ENCODE data around the gene MRPS18C.

MRPS18C gene

GRCh38 chr4:83438719-83439118 is 17.1 kb upstream of the MRPS18C start:
- TF ChIP-seq PATZ1 (CRISPR knock-in tag; IDR thresholded peaks at IDR 0.05; ENCODE audit: borderline replicate concordance), result no peak
- no peak for TF ChIP-seq CREB5 (CRISPR knock-in tag; IDR thresholded peaks at IDR 0.05; ENCODE audit: low read depth)
- no peak for TF ChIP-seq ZNF8 (CRISPR knock-in tag; IDR thresholded peaks at IDR 0.05)
- no peak for TF ChIP-seq PPARA (CRISPR knock-in tag; IDR thresholded peaks at IDR 0.05; ENCODE audit: borderline replicate concordance)
- TF ChIP-seq CSRNP3 (CRISPR knock-in tag; IDR thresholded peaks at IDR 0.05), result no peak
- no peak for ATAC-seq

GRCh38 chr4:83440148-83440814 is 15.6 kb upstream of the MRPS18C start:
- TF ChIP-seq SNAI2 (CRISPR knock-in tag; IDR thresholded peaks at IDR 0.05) (no peak), CREB5 (CRISPR knock-in tag; IDR thresholded peaks at IDR 0.05; ENCODE audit: low read depth) (no peak), PATZ1 (CRISPR knock-in tag; IDR thresholded peaks at IDR 0.05; ENCODE audit: borderline replicate concordance) (no peak), ZNF565 (CRISPR knock-in tag; conservative IDR thresholded peaks at IDR 0.05; ENCODE audit: low read depth) (no peak), GLIS3 (CRISPR knock-in tag; IDR thresholded peaks at IDR 0.05) (no peak), TOX (CRISPR knock-in tag; IDR thresholded peaks at IDR 0.05; ENCODE audit: borderline replicate concordance) (no peak), BACH2 (CRISPR knock-in tag; IDR thresholded peaks at IDR 0.05; ENCODE audit: borderline replicate concordance) (no peak), TSHZ2 (CRISPR knock-in tag; IDR thresholded peaks at IDR 0.05) (no peak), ZFP30 (CRISPR knock-in tag; IDR thresholded peaks at IDR 0.05) (no peak), ARNTL (CRISPR knock-in tag; IDR thresholded peaks at IDR 0.05; ENCODE audit: borderline replicate concordance, low read depth) (no peak)
- no peak for ATAC-seq

- no peak for ATAC-seq
- TF ChIP-seq ZFP3 (CRISPR knock-in tag; IDR thresholded peaks at IDR 0.05) (no peak), TOX (CRISPR knock-in tag; IDR thresholded peaks at IDR 0.05; ENCODE audit: borderline replicate concordance) (no peak), GLIS3 (CRISPR knock-in tag; IDR thresholded peaks at IDR 0.05) (no peak), ZNF8 (CRISPR knock-in tag; IDR thresholded peaks at IDR 0.05) (no peak), SNAI2 (CRISPR knock-in tag; IDR thresholded peaks at IDR 0.05) (no peak), ZFP30 (CRISPR knock-in tag; IDR thresholded peaks at IDR 0.05) (no peak), ESRRG (CRISPR knock-in tag; IDR thresholded peaks at IDR 0.05) (no peak), ISL1 (CRISPR knock-in tag; IDR thresholded peaks at IDR 0.05) (no peak), ZNF565 (CRISPR knock-in tag; conservative IDR thresholded peaks at IDR 0.05; ENCODE audit: low read depth) (no peak), ZC3H10 (CRISPR knock-in tag; IDR thresholded peaks at IDR 0.05) (no peak), CSRNP3 (CRISPR knock-in tag; IDR thresholded peaks at IDR 0.05) (no peak), BACH2 (CRISPR knock-in tag; IDR thresholded peaks at IDR 0.05; ENCODE audit: borderline replicate concordance) (no peak), OSR1 (CRISPR knock-in tag; IDR thresholded peaks at IDR 0.05) (no peak), ZNF70 (CRISPR knock-in tag; IDR thresholded peaks at IDR 0.05) (no peak), CREB5 (CRISPR knock-in tag; IDR thresholded peaks at IDR 0.05; ENCODE audit: low read depth) (no peak)
Observed at GRCh38 chr4:83440899-83441298, 15.0 kb upstream of the MRPS18C start.
